Activated CD8-positive, alpha-beta T cell treated with anti-CD3 and anti-CD28 coated beads for 36 hours (primary cell): Measurements from ENCODE around the gene GPR156. TPM values are rescaled to one million over a fixed set of nuclear protein-coding genes. Genes with fewer than 3 reads are reported as not detected.

Source experiments
- ATAC-seq: fragments of 200-7000 bp; cut with Tn5 transposase; one replicate; pipeline ENCODE4 v1.10.0; 2021; ENCODE audit warnings: mild to moderate bottlenecking, moderate library complexity
- CTCF ChIA-PET: fragments of 350-600 bp; sonication (Branson Sonifier 250); formaldehyde crosslinking; loops from one replicate; lab custom pipeline; 2021; ENCODE audit warnings: antibody characterized with exemption; lab: Charles Lee
- POLR2A ChIA-PET: fragments of 350-600 bp; sonication (Branson Sonifier 250); formaldehyde crosslinking; loops from one replicate; lab custom pipeline; 2021; ENCODE audit warnings: antibody characterized with exemption; lab: Charles Lee
- DNase-seq: peaks from one replicate; pipeline ENCODE4 v3.0.0-alpha.2; 2020
- H3K27ac Mint-ChIP-seq: one replicate; pipeline ENCODE4 v1.8.0; 2021; ENCODE audit warnings: mild to moderate bottlenecking, mixed read lengths
- H3K27me3 Mint-ChIP-seq: one replicate; pipeline ENCODE4 v1.8.0; 2021; ENCODE audit warnings: mixed read lengths
- H3K36me3 Mint-ChIP-seq: one replicate; pipeline ENCODE4 v1.8.0; 2021; ENCODE audit warnings: low read depth, mixed read lengths
- H3K4me1 Mint-ChIP-seq: one replicate; pipeline ENCODE4 v1.8.0; 2021; ENCODE audit warnings: low read depth, mixed read lengths
- H3K4me3 Mint-ChIP-seq: one replicate; pipeline ENCODE4 v1.8.0; 2021; ENCODE audit warnings: mild to moderate bottlenecking, moderate library complexity, mixed read lengths
- H3K9me3 Mint-ChIP-seq: one replicate; pipeline ENCODE4 v1.8.0; 2021; ENCODE audit warnings: mixed read lengths
- CTCF ChIP-seq: fragments of 200-600 bp; IDR thresholded peaks from one replicate; pipeline ENCODE4 v1.8.0; 2022; ENCODE audit warnings: antibody characterized with exemption, mild to moderate bottlenecking
- intact Hi-C: fragments of 100-400 bp; cut with micrococcal nuclease; formaldehyde crosslinking; loops from one replicate; pipeline ENCODE4 v1.10.0; 2022
- total RNA-seq, 2 experiments: library from RNA; stranded (reverse); gene quantifications; one replicate each; pipeline ENCODE4 v1.2.3, GENCODE V29; 2021

The GPR156 gene
- total RNA-seq, 2 experiments from 2014 or later: not detected

GRCh38 chr3:120264963-120265362 is 20.1 kb downstream of the GPR156 start:
- no peak for TF ChIP-seq CTCF
- CTCF ChIA-PET: no interaction called here

GRCh38 chr3:120263792-120264191 is 21.2 kb downstream of the GPR156 start:
- no peaks in the 10 kb centered on the region for H3K36me3 Mint-ChIP-seq
- H3K27me3 Mint-ChIP-seq: peaks cover 11% of the 10 kb centered on the region
- no peak overlapping the region for H3K27ac Mint-ChIP-seq
- ChIA-PET CTCF (interaction anchor here (1.7 kb wide), 1 partner anchor 154 kb away, joined by 4 read pairs; no protein-coding TSS in a partner anchor), POLR2A (no interaction called here)
- ATAC-seq: no peak
- H3K4me1 Mint-ChIP-seq: no peaks in the 10 kb centered on the region
- H3K4me3 Mint-ChIP-seq: no peak overlapping the region
- intact Hi-C loops: no loop called here
- no peak for TF ChIP-seq CTCF
- H3K9me3 Mint-ChIP-seq: no peaks in the 10 kb centered on the region
- no peak for DNase-seq

More at GRCh38 chr3:120264963-120265362, 20.1 kb downstream of the GPR156 start:
- ATAC-seq (no peak), DNase-seq (no peak)
- peaks cover 11% of the 10 kb centered on the region for H3K27me3 Mint-ChIP-seq
- no peak overlapping the region for H3K27ac Mint-ChIP-seq
- no peaks in the 10 kb centered on the region for H3K9me3 Mint-ChIP-seq
- H3K36me3 Mint-ChIP-seq: no peaks in the 10 kb centered on the region
- no peak overlapping the region for H3K4me3 Mint-ChIP-seq
- H3K4me1 Mint-ChIP-seq: no peaks in the 10 kb centered on the region
- intact Hi-C loops: no loop called here
- POLR2A ChIA-PET: no interaction called here

- ChIA-PET POLR2A (no interaction called here), CTCF (no interaction called here)
- DNase-seq (no peak), ATAC-seq (no peak)
- H3K27me3 Mint-ChIP-seq: peaks cover 6% of the 10 kb centered on the region
- H3K4me1 Mint-ChIP-seq: no peaks in the 10 kb centered on the region
- TF ChIP-seq CTCF: no peak
- H3K4me3 Mint-ChIP-seq: no peak overlapping the region
- intact Hi-C loops: no loop called here
- peaks cover 9% of the 10 kb centered on the region for H3K9me3 Mint-ChIP-seq
- H3K36me3 Mint-ChIP-seq: no peaks in the 10 kb centered on the region
- H3K27ac Mint-ChIP-seq: no peak overlapping the region
Observed at GRCh38 chr3:120258009-120258408, 27.0 kb downstream of the GPR156 start.

GRCh38 chr3:120245386-120245785 is 39.6 kb downstream of the GPR156 start:
- DNase-seq (no peak), ATAC-seq (no peak)
- ChIA-PET POLR2A (interaction anchor here (0.6 kb wide), 1 partner anchor 32 kb away, joined by 3 read pairs; no protein-coding TSS in a partner anchor), CTCF (interaction anchor here (0.7 to 6.0 kb wide), 18 partner anchors 13 to 574 kb away, joined by 3 to 131 read pairs (median 4); no protein-coding TSS in a partner anchor)
- Mint-ChIP-seq H3K36me3 (no peaks in the 10 kb centered on the region), H3K27me3 (peaks cover 12% of the 10 kb centered on the region), H3K9me3 (no peaks in the 10 kb centered on the region), H3K4me3 (no peak overlapping the region), H3K27ac (no peak overlapping the region), H3K4me1 (no peaks in the 10 kb centered on the region)
- no peak for TF ChIP-seq CTCF
- intact Hi-C loops: no loop called here

- ChIA-PET CTCF (interaction anchor here (0.7 to 6.0 kb wide), 28 partner anchors 7 to 574 kb away, joined by 3 to 131 read pairs (median 4); partner anchors contain the start of gene LRRC58), POLR2A (interaction anchor here (0.6 kb wide), 1 partner anchor 31 kb away, joined by 3 read pairs; no protein-coding TSS in a partner anchor)
- Mint-ChIP-seq H3K27me3 (peaks cover 12% of the 10 kb centered on the region), H3K27ac (no peak overlapping the region), H3K4me3 (no peak overlapping the region), H3K4me1 (no peaks in the 10 kb centered on the region), H3K36me3 (no peaks in the 10 kb centered on the region), H3K9me3 (no peaks in the 10 kb centered on the region)
- no peak for DNase-seq
- intact Hi-C loops: loop anchor here (1.0 to 5.0 kb wide), 2 partner anchors 172 to 312 kb away; no protein-coding TSS in a partner anchor
- no peak for ATAC-seq
- TF ChIP-seq CTCF: no peak
Observed at GRCh38 chr3:120244834-120245225, 40.2 kb downstream of the GPR156 start.
